Ovary (tissue), 9 donors: Measurements from ENCODE around the gene ADCY5. TPM values are rescaled to one million over a fixed set of nuclear protein-coding genes. Genes with fewer than 3 reads are reported as not detected.

ENCODE experiments used
- DNase-seq, 5 donors: peaks; one replicate each; pipeline ENCODE4 v3.0.0-alpha.2; 2019 to 2020
- H3K27ac ChIP-seq, 2 donors: fragments of 200-600 bp; one replicate each; pipeline versions ENCODE4 v1.5.1 to v1.8.0; 2019 to 2022
- H3K27me3 ChIP-seq: fragments of 200-600 bp; one replicate; pipeline ENCODE4 v1.8.0; 2022
- H3K36me3 ChIP-seq: fragments of 200-600 bp; sonication (generic); one replicate; pipeline ENCODE4 v1.5.1; 2019
- H3K4me1 ChIP-seq: one replicate; pipeline ENCODE4 v1.8.1; 2013; ENCODE audit warnings: mild to moderate bottlenecking, moderate library complexity; ENCODE audit not compliant: insufficient read depth
- H3K4me3 ChIP-seq: fragments of 200-600 bp; sonication (generic); one replicate; pipeline ENCODE4 v1.5.1; 2017
- H3K9me3 ChIP-seq, 2 donors: fragments of 200-600 bp in 1 of 2; sonication (generic) in 1 of 2; one replicate each; pipeline versions ENCODE4 v1.5.1 to v1.8.1; 2013 to 2019; ENCODE audit warnings: mild to moderate bottlenecking in 1 of 2, moderate library complexity in 1 of 2
- CTCF ChIP-seq, 3 donors: fragments of 450-650 bp in 2 of 3; fragments of 200-600 bp in 1 of 3; IDR thresholded peaks; one replicate each; pipeline versions ENCODE4 v1.5.1 to v1.8.0; 2016 to 2022; ENCODE audit warnings: antibody characterized with exemption in 3 of 3, mild to moderate bottlenecking in 1 of 3
- EP300 ChIP-seq: sonication (generic); formaldehyde crosslinking; IDR thresholded peaks from one replicate; pipeline ENCODE4 v1.6.1; 2017; ENCODE audit warnings: antibody characterized with exemption
- POLR2A ChIP-seq: fragments of 450-650 bp; IDR thresholded peaks from one replicate; pipeline ENCODE4 v1.6.1; 2017; ENCODE audit warnings: antibody characterized with exemption, mild to moderate bottlenecking, moderate library complexity
- WGBS, 3 donors: extraction: QIAGEN DNeasy Blood & Tissue Kit in 1 of 3; methylation state at CpG; one replicate each; pipeline versions ENCODE4 v1.1.5 to v1.1.7; 2013 to 2017; 5-methylcytosine and 5-hydroxymethylcytosine counted together
- intact Hi-C, 4 donors: fragments of 100-400 bp; cut with DNase I; formaldehyde crosslinking; loops; one replicate each; pipeline versions ENCODE4 v1.11.0 to v1.15.1; 2022 to 2023
- polyA plus RNA-seq, 2 donors: library from polyadenylated mRNA; stranded (reverse); fragments of 200-250 nt in 1 of 2; fragments of 350-450 nt in 1 of 2; fragmentation: Illumina TruSeq in 1 of 2; extraction: RNeasy Lipid Tissue Mini Kit (QIAGEN cat#74804) in 1 of 2; gene quantifications; one replicate each; pipeline ENCODE4 v1.2.3, GENCODE V29; 2013 to 2014
- total RNA-seq, 7 donors: library from RNA; depleted of rRNA in 2 of 7; stranded (reverse); fragments of >200 nt in 2 of 7; fragmentation: NEBNext Ultra II Directional in 3 of 7; extraction: Animal tissue kit (Norgen Biotek cat#: 25700) in 3 of 7; gene quantifications; one replicate each; pipeline versions ENCODE4 v1.1.0 to v1.2.4, GENCODE V29; 2016 to 2023
- donor health status: DM: no; HTN: no; CAD: no; lungs with moderate emphysema.
- donor health status: DM: no; HTN: no; CAD: no.
- donor health status: Bipolar disorder and iron deficiency.
- donor health status: DM: yes; HTN: yes; CAD: no.
- donor health status: DM: no; HTN: no; CAD: no.
- donor health status: DM: yes; HTN: yes; CAD: no.

The ADCY5 gene
- total and polyA plus RNA-seq, 9 donors, result 5.3 to 36.2 (median 20.3) TPM

GRCh38 chr3:123383091-123384053 is 65.5 kb downstream of the ADCY5 start:
- TF ChIP-seq POLR2A (no peak), CTCF (IDR thresholded peaks at IDR 0.05) (no peak), EP300 (no peak)
- Histone ChIP-seq H3K4me1 (peaks cover 33% of the 10 kb centered on the region), H3K36me3 (no peaks in the 10 kb centered on the region), H3K9me3 (no peaks in the 10 kb centered on the region), H3K27ac (no peak overlapping the region), H3K4me3 (no peak overlapping the region), H3K27me3 (no peaks in the 10 kb centered on the region)
- DNase-seq, result peak in 2 of 5 donors; percentile 51 to 65
- WGBS, 3 donors, result 55 to 60% (median 59%) methylated on average over 26 of the region's 26 CpGs
- intact Hi-C loops, result loop anchor here in 2 of 4 donors (5.0 to 10.0 kb wide), 2 partner anchors 61 to 526 kb away; partner anchors contain the start of gene ADCY5 (in 1 of the 2)

- H3K27ac ChIP-seq, result no peak overlapping the region
- H3K4me3 ChIP-seq, result no peak overlapping the region
- WGBS, 3 donors, result 79 to 83% (median 82%) methylated on average over 3 of the region's 3 CpGs
- peaks cover 28% of the 10 kb centered on the region for H3K4me1 ChIP-seq
- DNase-seq, result peak in 1 of 5 donors; percentile 5
- no peaks in the 10 kb centered on the region for H3K27me3 ChIP-seq
- no peak for TF ChIP-seq EP300
- no peak for TF ChIP-seq CTCF (IDR thresholded peaks at IDR 0.05)
- no peak for TF ChIP-seq POLR2A
- intact Hi-C loops, result loop anchor here in 2 of 4 donors (5.0 to 10.0 kb wide), 2 partner anchors 65 to 523 kb away; partner anchors contain the start of gene ADCY5 (in 1 of the 2)
- H3K9me3 ChIP-seq, result no peaks in the 10 kb centered on the region
- H3K36me3 ChIP-seq, result no peaks in the 10 kb centered on the region
Observed at GRCh38 chr3:123380261-123380660, 68.6 kb downstream of the ADCY5 start.

- no peaks in the 10 kb centered on the region for H3K36me3 ChIP-seq
- intact Hi-C loops, result no loop called here
- H3K27me3 ChIP-seq, result no peaks in the 10 kb centered on the region
- DNase-seq, result peak in 1 of 5 donors; percentile 19
- H3K4me3 ChIP-seq, result no peak overlapping the region
- H3K4me1 ChIP-seq, result peaks cover 24% of the 10 kb centered on the region
- no peak overlapping the region for H3K27ac ChIP-seq
- no peaks in the 10 kb centered on the region for H3K9me3 ChIP-seq
- 87 to 90% (median 89%) methylated on average over 11 of the region's 11 CpGs for WGBS, 3 donors
- TF ChIP-seq POLR2A (no peak), CTCF (IDR thresholded peaks at IDR 0.05) (no peak), EP300 (no peak)
Observed at GRCh38 chr3:123379041-123379830, 69.7 kb downstream of the ADCY5 start.

GRCh38 chr3:123378409-123378915 is 70.4 kb downstream of the ADCY5 start:
- H3K27ac ChIP-seq, result no peak overlapping the region

More at GRCh38 chr3:123378409-123378915, 70.4 kb downstream of the ADCY5 start:
- WGBS, 3 donors, result 87 to 90% (median 88%) methylated on average over 8 of the region's 8 CpGs
- TF ChIP-seq CTCF (IDR thresholded peaks at IDR 0.05), result no peak
- no peak for TF ChIP-seq EP300
- TF ChIP-seq POLR2A, result no peak
- intact Hi-C loops, result no loop called here
- Histone ChIP-seq H3K9me3 (no peaks in the 10 kb centered on the region), H3K4me1 (peaks cover 22% of the 10 kb centered on the region), H3K4me3 (no peak overlapping the region), H3K36me3 (no peaks in the 10 kb centered on the region), H3K27me3 (no peaks in the 10 kb centered on the region)
- peak in 1 of 5 donors; percentile 22 for DNase-seq
